Endothelial cell of umbilical vein (primary cell): ENCODE data around the gene HDAC5. TPM values are rescaled to one million over a fixed set of nuclear protein-coding genes. Genes with fewer than 3 reads are reported as not detected.
"Not testable (repeated sequence)": the region's sequence is repeated elsewhere in the genome, so short reads cannot be mapped to it uniquely, and the experiment has no call there.

Source experiments
- BruUV-seq: library from RNA; stranded (reverse); fragments of 400-500 nt; replicated peaks from 2 replicates; lab custom pipeline; 2021; lab: Mats Ljungman, UMichigan
- CTCF ChIA-PET: fragments of 300-600, 350-600 bp; sonication (Branson Sonifier 250); formaldehyde crosslinking; loops from one replicate; lab custom pipeline; 2021; ENCODE audit warnings: antibody characterized with exemption, inconsistent platforms; lab: Charles Lee
- POLR2A ChIA-PET: fragments of 300-600, 350-600 bp; sonication (Branson Sonifier 250); formaldehyde crosslinking; loops from one replicate; lab custom pipeline; 2021; ENCODE audit warnings: antibody characterized with exemption, inconsistent platforms; lab: Charles Lee
- DNase-seq: peaks from one replicate; pipeline ENCODE4 v3.0.0-alpha.2; 2011; ENCODE audit warnings: low read depth, low spot score
- FAIRE-seq: peaks from 2 replicates; lab custom pipeline; 2011; peaks lifted over from hg19 to GRCh38; lab: Jason Lieb, UNC
- H2AFZ ChIP-seq: 2 replicates; pipeline ENCODE4 v1.6.0; 2012; ENCODE audit warnings: low read depth, low read length, control low read depth, inconsistent platforms
- H3K27ac ChIP-seq: 2 replicates; pipeline ENCODE4 v1.5.1; 2011; ENCODE audit warnings: low read depth, mild to moderate bottlenecking, control low read depth, low read length, moderate library complexity; ENCODE audit not compliant: insufficient read depth
- H3K27me3 ChIP-seq, 2 experiments: 2 replicates each; pipeline versions ENCODE4 v1.6.0 to v1.6.1; 2011; ENCODE audit warnings: low read length in 2 of 2, mixed read lengths in 1 of 2; ENCODE audit not compliant: control insufficient read depth in 2 of 2, insufficient read depth in 2 of 2
- H3K36me3 ChIP-seq, 2 experiments: 2 replicates in 1 of 2; 3 replicates in 1 of 2; pipeline ENCODE4 v1.5.1; 2011; ENCODE audit warnings: low read length in 2 of 2, mild to moderate bottlenecking in 1 of 2, moderate library complexity in 1 of 2; ENCODE audit not compliant: control insufficient read depth in 2 of 2, insufficient read depth in 2 of 2; ENCODE audit errors: extremely low read depth in 1 of 2
- H3K4me1 ChIP-seq: 3 replicates; pipeline ENCODE4 v1.5.1; 2011; ENCODE audit warnings: mild to moderate bottlenecking, low read length; ENCODE audit not compliant: control insufficient read depth, insufficient read depth; ENCODE audit errors: extremely low read depth
- H3K4me2 ChIP-seq: 2 replicates; pipeline ENCODE4 v1.6.1; 2011; ENCODE audit warnings: low read length, control low read depth, mixed read lengths; ENCODE audit not compliant: insufficient read depth
- H3K4me3 ChIP-seq, 3 experiments: fragments of 200-600 bp in 1 of 3; sonication (generic), shearing (Covaris generic) in 1 of 3; replicated peaks in 1 of 3; 2 replicates each; pipeline ENCODE4 v1.5.1; 2011 to 2016; ENCODE audit warnings: control low read depth in 3 of 3, low read length in 3 of 3, mild to moderate bottlenecking in 2 of 3, inconsistent platforms in 1 of 3, low read depth in 1 of 3, moderate library complexity in 1 of 3; ENCODE audit not compliant: insufficient read depth in 1 of 3
- H3K79me2 ChIP-seq: 2 replicates; pipeline ENCODE4 v1.6.0; 2012; ENCODE audit warnings: low read length, inconsistent platforms; ENCODE audit not compliant: control insufficient read depth, insufficient read depth
- H3K9ac ChIP-seq: replicated peaks from 2 replicates; pipeline ENCODE3; 2011; ENCODE audit warnings: low read length, control low read depth; ENCODE audit not compliant: insufficient read depth; ENCODE audit errors: extremely low read depth
- H3K9me1 ChIP-seq: replicated peaks from 3 replicates; pipeline ENCODE4 v1.6.0; 2011; ENCODE audit warnings: mild to moderate bottlenecking, low read length; ENCODE audit not compliant: control insufficient read depth, insufficient read depth; ENCODE audit errors: extremely low read depth
- H3K9me3 ChIP-seq: replicated peaks from 2 replicates; pipeline ENCODE4 v1.5.1; 2012; ENCODE audit warnings: low read length, inconsistent platforms; ENCODE audit not compliant: control insufficient read depth, insufficient read depth
- H4K20me1 ChIP-seq: replicated peaks from 2 replicates; pipeline ENCODE3; 2011; ENCODE audit warnings: mild to moderate bottlenecking, low read length; ENCODE audit not compliant: control insufficient read depth, insufficient read depth; ENCODE audit errors: extremely low read depth
- EZH2 ChIP-seq: IDR thresholded peaks from 2 replicates; pipeline ENCODE4 v1.6.1; 2012; ENCODE audit warnings: borderline replicate concordance, low read depth, mild to moderate bottlenecking, moderate library complexity, low read length, inconsistent platforms; ENCODE audit not compliant: severe bottlenecking
- FOS ChIP-seq: IDR thresholded peaks from 2 replicates; pipeline ENCODE4 v1.6.1; 2011; ENCODE audit warnings: mild to moderate bottlenecking, low read length, moderate library complexity, borderline replicate concordance; ENCODE audit not compliant: insufficient read depth
- GATA2 ChIP-seq: IDR thresholded peaks from 2 replicates; pipeline ENCODE4 v1.7.0; 2011; ENCODE audit warnings: low read depth, mild to moderate bottlenecking, moderate library complexity, mixed read lengths, low read length; ENCODE audit not compliant: insufficient read length, insufficient read depth
- JUN ChIP-seq: IDR thresholded peaks from 2 replicates; pipeline ENCODE4 v1.6.1; 2011; ENCODE audit warnings: borderline replicate concordance, low read depth; ENCODE audit not compliant: insufficient read length, insufficient read depth
- MAX ChIP-seq: IDR thresholded peaks from 2 replicates; pipeline ENCODE4 v1.6.1; 2011; ENCODE audit not compliant: insufficient read depth, insufficient read length
- MYC ChIP-seq: IDR thresholded peaks from one replicate; pipeline ENCODE4 v1.6.1; 2011; ENCODE audit warnings: mild to moderate bottlenecking, low read depth, low read length
- POLR2A ChIP-seq: IDR thresholded peaks from 2 replicates; pipeline ENCODE4 v1.6.1; 2012; ENCODE audit warnings: low read depth, mild to moderate bottlenecking, control low read depth, low read length
- POLR2AphosphoS5 ChIP-seq: IDR thresholded peaks from 2 replicates; pipeline ENCODE4 v1.6.1; 2012; ENCODE audit warnings: low read depth, mild to moderate bottlenecking, control low read depth, low read length, moderate library complexity; ENCODE audit not compliant: insufficient read depth
- dilution Hi-C: fragments of 300-500 bp; cut with MboI; formaldehyde crosslinking; loops from one replicate; pipeline ENCODE4 v1.15.0; 2019; ENCODE audit warnings: low sequenced_read_pairs; ENCODE audit not compliant: extremely low pct_ligation_motif_present
- intact Hi-C: fragments of 100-400 bp; cut with micrococcal nuclease; formaldehyde crosslinking; loops from one replicate; pipeline ENCODE4 v1.10.0; 2022
- polyA plus RNA-seq, 4 experiments: library from polyadenylated mRNA; depleted of rRNA in 3 of 4; stranded (reverse) in 3 of 4; unstranded in 1 of 4; fragments of >200 nt; gene quantifications; 2 replicates each; pipeline versions ENCODE4 v1.2.1 to v1.2.3, GENCODE V29; 2011 to 2012; ENCODE audit warnings: missing spikeins in 1 of 4
- total RNA-seq: library from RNA; stranded (reverse); gene quantifications from 2 replicates; pipeline ENCODE4 v1.2.3, GENCODE V29; 2021
- TF ChIP-seq, protein P1 (sequence below), 2 donors: IDR thresholded peaks; 1 replicate in 1 of 2; 2 replicates in 1 of 2; pipeline ENCODE4 v1.5.1; 2011; ENCODE audit warnings: low read length in 2 of 2, mild to moderate bottlenecking in 2 of 2, moderate library complexity in 2 of 2, control low read depth in 1 of 2, inconsistent platforms in 1 of 2, low read depth in 1 of 2; ENCODE audit not compliant: insufficient read depth in 1 of 2; ENCODE audit errors: extremely low read depth in 1 of 2

Gene HDAC5
- total and polyA plus RNA-seq, 2 donors (not counting 3 experiments of a cell fraction or from before 2014, with no cell fraction given) = 35.4 to 40.4 TPM

- DNase-seq = no peak
- H3K27ac ChIP-seq = no peak overlapping the region
- dilution Hi-C loops (no loop called here), intact Hi-C loops (no loop called here)
- H3K9me3 ChIP-seq = no peaks in the 10 kb centered on the region
- H3K4me1 ChIP-seq = no peaks in the 10 kb centered on the region
- TF ChIP-seq POLR2AphosphoS5 = no peak
- no peak for TF ChIP-seq POLR2A
- no peak for TF ChIP-seq FOS
- TF ChIP-seq, protein P1, sequence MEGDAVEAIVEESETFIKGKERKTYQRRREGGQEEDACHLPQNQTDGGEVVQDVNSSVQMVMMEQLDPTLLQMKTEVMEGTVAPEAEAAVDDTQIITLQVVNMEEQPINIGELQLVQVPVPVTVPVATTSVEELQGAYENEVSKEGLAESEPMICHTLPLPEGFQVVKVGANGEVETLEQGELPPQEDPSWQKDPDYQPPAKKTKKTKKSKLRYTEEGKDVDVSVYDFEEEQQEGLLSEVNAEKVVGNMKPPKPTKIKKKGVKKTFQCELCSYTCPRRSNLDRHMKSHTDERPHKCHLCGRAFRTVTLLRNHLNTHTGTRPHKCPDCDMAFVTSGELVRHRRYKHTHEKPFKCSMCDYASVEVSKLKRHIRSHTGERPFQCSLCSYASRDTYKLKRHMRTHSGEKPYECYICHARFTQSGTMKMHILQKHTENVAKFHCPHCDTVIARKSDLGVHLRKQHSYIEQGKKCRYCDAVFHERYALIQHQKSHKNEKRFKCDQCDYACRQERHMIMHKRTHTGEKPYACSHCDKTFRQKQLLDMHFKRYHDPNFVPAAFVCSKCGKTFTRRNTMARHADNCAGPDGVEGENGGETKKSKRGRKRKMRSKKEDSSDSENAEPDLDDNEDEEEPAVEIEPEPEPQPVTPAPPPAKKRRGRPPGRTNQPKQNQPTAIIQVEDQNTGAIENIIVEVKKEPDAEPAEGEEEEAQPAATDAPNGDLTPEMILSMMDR (IDR thresholded peaks at IDR 0.05; ENCODE audit: extremely low read depth in 1 of 2, insufficient read depth in 1 of 2, low read depth in 1 of 2, low read length in 2 of 2) = no peak
- TF ChIP-seq MYC = no peak
- TF ChIP-seq EZH2 = no peak
- no peak for TF ChIP-seq JUN
- TF ChIP-seq GATA2 = no peak
- TF ChIP-seq MAX = no peak
- POLR2A ChIA-PET = no interaction called here
- CTCF ChIA-PET = interaction anchor here (0.6 to 4.1 kb wide), 11 partner anchors 7 to 206 kb away, joined by 3 to 23 read pairs (median 5); partner anchors contain the start of gene HDAC5
- H2AFZ ChIP-seq = no peak overlapping the region
- H3K4me3 ChIP-seq = no peak overlapping the region
- H3K4me2 ChIP-seq = no peak overlapping the region
- no peak for FAIRE-seq
- H3K27me3 ChIP-seq = no peaks in the 10 kb centered on the region
- H3K79me2 ChIP-seq = peaks cover 8% of the 10 kb centered on the region
- H4K20me1 ChIP-seq = no peaks in the 10 kb centered on the region
- H3K9me1 ChIP-seq = no peaks in the 10 kb centered on the region
- no peak overlapping the region for H3K9ac ChIP-seq
- no TSS peak for BruUV-seq
- H3K36me3 ChIP-seq = peaks cover 2% of the 10 kb centered on the region in 2 experiments
Observed at GRCh38 chr17:44149750-44150329, 26.4 kb upstream of the HDAC5 start.

GRCh38 chr17:44149066-44149465, 25.6 kb upstream of the HDAC5 start:
- dilution Hi-C loops, H4K20me1 ChIP-seq, H3K9me3 ChIP-seq, H3K27ac ChIP-seq, DNase-seq, H3K4me2 ChIP-seq, FAIRE-seq, H3K9me1 ChIP-seq, H3K36me3 ChIP-seq, H3K4me1 ChIP-seq, H3K27me3 ChIP-seq, H3K4me3 ChIP-seq, H2AFZ ChIP-seq, H3K79me2 ChIP-seq, intact Hi-C loops, BruUV-seq, H3K9ac ChIP-seq: not testable (repeated sequence)
- POLR2A ChIA-PET = interaction anchor here (1.1 kb wide), 1 partner anchor 19 kb away, joined by 3 read pairs; no protein-coding TSS in a partner anchor
- CTCF ChIA-PET = interaction anchor here (0.6 to 4.1 kb wide), 5 partner anchors 10 to 203 kb away, joined by 3 to 23 read pairs (median 3); partner anchors contain the start of gene HDAC5
